ENCODE results near the gene TBC1D22A. TPM values are rescaled to one million over a fixed set of nuclear protein-coding genes. Genes with fewer than 3 reads are reported as not detected.

Gene TBC1D22A
- total RNA-seq, 1 donor from 2014 or later: 34.1 TPM

DNA sequence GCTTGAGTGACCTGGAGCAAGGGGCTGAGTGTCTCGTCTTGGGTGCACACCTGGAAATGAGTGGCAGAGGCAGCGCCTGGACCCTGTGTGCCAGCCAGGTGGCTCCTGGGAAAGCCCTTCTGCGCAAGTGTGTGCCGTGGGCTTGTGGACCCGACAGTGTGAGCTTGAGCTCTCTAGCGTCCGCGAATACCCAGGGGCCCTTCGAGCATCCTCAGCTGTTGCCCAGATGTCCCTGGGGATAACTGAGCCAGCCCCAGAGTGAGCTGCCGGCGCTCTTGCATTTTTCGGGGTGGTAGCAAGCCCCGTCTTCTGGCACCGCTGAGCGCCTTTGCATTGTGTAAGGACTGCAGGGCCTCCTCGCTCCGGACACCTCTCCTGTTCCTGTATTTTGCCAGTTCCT lies 399.2 kb downstream of the TBC1D22A start:
- Histone ChIP-seq H3K4me3 (no peak overlapping the region), H3K27me3 (ENCODE audit: low read depth) (no peaks in the 10 kb centered on the region), H3K9me3 (no peaks in the 10 kb centered on the region), H3K4me1 (no peaks in the 10 kb centered on the region), H3K27ac (no peak overlapping the region), H3K36me3 (no peaks in the 10 kb centered on the region)
- DNase-seq: peak; percentile 35
- intact Hi-C loops (cut with DNase I): no loop called here
- ATAC-seq: no peak
- TF ChIP-seq, protein P1, sequence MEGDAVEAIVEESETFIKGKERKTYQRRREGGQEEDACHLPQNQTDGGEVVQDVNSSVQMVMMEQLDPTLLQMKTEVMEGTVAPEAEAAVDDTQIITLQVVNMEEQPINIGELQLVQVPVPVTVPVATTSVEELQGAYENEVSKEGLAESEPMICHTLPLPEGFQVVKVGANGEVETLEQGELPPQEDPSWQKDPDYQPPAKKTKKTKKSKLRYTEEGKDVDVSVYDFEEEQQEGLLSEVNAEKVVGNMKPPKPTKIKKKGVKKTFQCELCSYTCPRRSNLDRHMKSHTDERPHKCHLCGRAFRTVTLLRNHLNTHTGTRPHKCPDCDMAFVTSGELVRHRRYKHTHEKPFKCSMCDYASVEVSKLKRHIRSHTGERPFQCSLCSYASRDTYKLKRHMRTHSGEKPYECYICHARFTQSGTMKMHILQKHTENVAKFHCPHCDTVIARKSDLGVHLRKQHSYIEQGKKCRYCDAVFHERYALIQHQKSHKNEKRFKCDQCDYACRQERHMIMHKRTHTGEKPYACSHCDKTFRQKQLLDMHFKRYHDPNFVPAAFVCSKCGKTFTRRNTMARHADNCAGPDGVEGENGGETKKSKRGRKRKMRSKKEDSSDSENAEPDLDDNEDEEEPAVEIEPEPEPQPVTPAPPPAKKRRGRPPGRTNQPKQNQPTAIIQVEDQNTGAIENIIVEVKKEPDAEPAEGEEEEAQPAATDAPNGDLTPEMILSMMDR (IDR thresholded peaks at IDR 0.05): no peak

DNA sequence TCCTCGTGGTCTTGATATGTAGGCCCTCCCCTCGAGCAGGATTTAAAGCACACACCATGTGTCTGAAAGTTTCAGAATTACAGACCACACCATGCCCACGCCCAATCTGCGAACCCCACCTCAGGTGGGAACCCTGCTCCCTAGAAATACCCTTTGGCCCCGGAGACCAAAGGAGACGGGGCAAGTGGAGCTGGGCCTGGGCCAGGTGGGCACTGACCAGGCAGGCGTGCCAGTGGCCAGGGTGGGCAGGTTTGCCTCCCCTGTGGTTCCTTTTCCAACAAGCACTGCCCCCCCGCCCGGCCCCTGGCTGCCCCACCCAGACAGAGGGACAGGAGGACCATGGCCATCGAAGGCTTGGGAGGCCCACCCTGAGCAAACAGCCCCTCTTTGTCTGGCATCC lies 400.4 kb downstream of the TBC1D22A start:
- ATAC-seq (no peak), DNase-seq (peak; percentile 24)
- TF ChIP-seq, protein P1 (IDR thresholded peaks at IDR 0.05): no peak
- Histone ChIP-seq H3K36me3 (peaks cover 3% of the 10 kb centered on the region), H3K4me3 (no peak overlapping the region), H3K4me1 (no peaks in the 10 kb centered on the region), H3K9me3 (no peaks in the 10 kb centered on the region), H3K27ac (no peak overlapping the region), H3K27me3 (ENCODE audit: low read depth) (no peaks in the 10 kb centered on the region)
- intact Hi-C loops (cut with DNase I): no loop called here

DNA sequence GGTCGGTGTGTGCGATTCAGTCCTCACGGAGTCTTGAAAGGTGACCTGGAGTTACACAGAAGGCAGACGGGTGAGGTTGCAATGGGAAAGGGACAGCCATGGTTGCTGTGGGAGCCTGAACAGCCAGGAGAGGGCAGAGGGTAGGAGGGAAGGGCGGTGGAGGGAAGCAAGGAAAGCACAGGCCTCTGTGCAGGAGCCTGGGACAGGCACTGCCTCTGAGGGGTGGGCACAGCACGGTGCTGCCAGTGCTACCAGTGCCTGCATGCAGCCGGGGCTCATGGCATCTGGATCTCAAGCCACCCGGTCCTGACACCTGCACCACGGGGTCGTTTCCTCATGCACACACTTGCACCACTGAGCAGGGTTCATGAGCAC lies 401.0 kb downstream of the TBC1D22A start:
- no peaks in the 10 kb centered on the region for H3K4me1 ChIP-seq
- no peaks in the 10 kb centered on the region for H3K27me3 ChIP-seq (ENCODE audit: low read depth)
- TF ChIP-seq, protein P1 (IDR thresholded peaks at IDR 0.05): no peak
- H3K9me3 ChIP-seq: no peaks in the 10 kb centered on the region
- no peak overlapping the region for H3K4me3 ChIP-seq
- intact Hi-C loops (cut with DNase I): no loop called here
- DNase-seq (peak; percentile 28), ATAC-seq (no peak)
- H3K36me3 ChIP-seq: peaks cover 3% of the 10 kb centered on the region
- no peak overlapping the region for H3K27ac ChIP-seq

DNA sequence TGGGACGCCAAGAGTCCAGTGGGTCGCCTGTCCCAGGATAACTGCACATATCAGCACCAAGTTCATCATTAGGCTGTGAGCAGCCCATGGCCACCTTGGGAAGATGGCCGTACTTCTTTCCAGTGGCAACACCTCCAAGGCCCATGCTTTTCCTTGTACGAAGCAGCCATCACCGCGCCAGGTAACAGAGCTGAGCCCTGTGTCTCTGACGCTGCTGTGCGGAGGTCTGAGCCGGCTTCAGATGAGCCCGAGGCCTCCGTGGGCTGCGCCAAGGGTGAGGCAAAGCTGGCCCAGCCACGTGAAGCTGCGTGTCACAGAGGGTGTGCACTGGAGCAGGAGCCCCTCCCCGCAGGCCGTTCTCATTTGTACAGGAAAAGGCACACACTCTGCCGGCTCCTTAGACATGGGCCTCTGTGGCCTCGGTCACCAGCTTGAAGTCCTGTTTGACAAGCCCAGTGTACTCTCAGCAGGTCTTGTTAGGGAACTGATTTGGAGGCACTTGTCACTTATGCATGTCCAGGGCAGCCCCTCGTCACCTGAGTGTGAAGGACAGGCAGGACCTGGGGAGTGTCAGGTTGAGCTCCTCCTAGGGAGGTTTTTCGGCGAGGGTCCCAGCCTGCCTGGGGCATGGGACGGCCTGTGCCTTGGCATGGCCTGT lies 401.5 kb downstream of the TBC1D22A start:
- Histone ChIP-seq H3K4me3 (no peak overlapping the region), H3K36me3 (peaks cover 3% of the 10 kb centered on the region), H3K9me3 (no peaks in the 10 kb centered on the region), H3K4me1 (no peaks in the 10 kb centered on the region), H3K27ac (peak overlapping the region; percentile 49), H3K27me3 (ENCODE audit: low read depth) (no peaks in the 10 kb centered on the region)
- ATAC-seq (peak in 1 of 2 donors; percentile 6), DNase-seq (peak; percentile 43)
- TF ChIP-seq, protein P1 (IDR thresholded peaks at IDR 0.05): no peak
- intact Hi-C loops (cut with DNase I): no loop called here

DNA sequence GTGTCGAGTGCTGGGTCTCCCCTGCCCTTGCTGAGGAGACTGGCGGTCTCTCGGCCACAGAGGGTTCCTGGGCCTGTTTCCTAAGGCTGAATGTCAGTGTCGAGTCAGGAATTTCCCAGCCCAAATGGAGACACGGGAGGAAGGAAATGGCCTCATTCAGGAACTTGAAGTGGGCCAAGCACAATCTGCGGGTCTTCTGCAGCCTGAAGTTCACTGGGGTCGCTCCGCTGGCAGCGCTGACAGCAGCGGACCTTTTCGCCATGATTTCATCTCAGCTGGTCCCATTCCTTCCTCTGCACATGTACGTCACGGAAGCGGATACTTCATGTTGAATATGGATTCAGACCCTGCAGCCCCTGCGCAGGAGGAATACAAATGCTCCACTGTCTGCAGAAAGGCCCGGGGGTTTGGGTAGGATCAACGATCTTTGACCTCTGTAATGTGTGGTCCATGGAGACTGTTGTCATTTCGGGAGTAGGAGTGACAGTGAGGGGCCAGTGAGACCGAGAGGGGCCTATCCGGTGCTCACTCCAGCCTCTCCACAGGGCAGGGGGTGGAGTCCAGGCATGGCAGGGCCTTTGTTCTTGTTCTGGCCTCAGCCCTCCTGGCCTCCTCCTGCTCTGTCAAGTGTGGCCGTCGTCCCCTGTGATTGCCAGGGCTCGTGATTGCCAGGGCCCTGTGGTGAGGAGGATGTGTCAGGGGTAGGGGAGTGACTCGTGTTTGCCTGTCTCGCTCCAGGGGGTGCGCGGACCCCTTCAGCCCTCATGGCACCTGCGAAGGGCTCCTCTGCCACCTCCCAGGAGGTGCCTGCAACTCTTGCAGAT lies 402.3 kb downstream of the TBC1D22A start:
- Histone ChIP-seq H3K4me3 (no peak overlapping the region), H3K4me1 (no peaks in the 10 kb centered on the region), H3K36me3 (peaks cover 3% of the 10 kb centered on the region), H3K9me3 (no peaks in the 10 kb centered on the region), H3K27me3 (ENCODE audit: low read depth) (no peaks in the 10 kb centered on the region), H3K27ac (peak overlapping the region; percentile 49)
- DNase-seq (peak; percentile 26), ATAC-seq (no peak)
- TF ChIP-seq, protein P1 (IDR thresholded peaks at IDR 0.05): no peak
- intact Hi-C loops (cut with DNase I): no loop called here

Data from lower lobe of right lung (tissue), 2 donors.